Right lobe of liver (tissue), 6 donors: ENCODE measurements around the gene CD2AP. TPM values are rescaled to one million over a fixed set of nuclear protein-coding genes. Genes with fewer than 3 reads are reported as not detected.

Experiments used
- ATAC-seq, 4 donors: fragments of 200-7000 bp; cut with Tn5 transposase; one replicate each; pipeline ENCODE4 v1.9.1; 2020; ENCODE audit warnings: mild to moderate bottlenecking in 4 of 4, moderate library complexity in 4 of 4
- DNase-seq, 3 donors: peaks; one replicate each; pipeline ENCODE4 v3.0.0-alpha.2; 2020
- H3K27ac ChIP-seq, 3 donors: fragments of 200-600 bp; one replicate each; pipeline ENCODE4 v1.8.0; 2022
- H3K27me3 ChIP-seq, 2 donors: fragments of 200-600 bp; one replicate each; pipeline ENCODE4 v1.8.0; 2022
- H3K36me3 ChIP-seq, 4 donors: fragments of 200-600 bp; sonication (generic) in 1 of 4; one replicate each; pipeline versions ENCODE4 v1.5.1 to v1.8.0; 2017 to 2022; ENCODE audit warnings: control low read depth in 1 of 4
- H3K4me1 ChIP-seq, 4 donors: fragments of 200-600 bp; sonication (generic) in 1 of 4; one replicate each; pipeline versions ENCODE4 v1.5.1 to v1.8.0; 2017 to 2022; ENCODE audit warnings: control low read depth in 1 of 4
- H3K4me3 ChIP-seq, 3 donors: fragments of 200-600 bp; one replicate each; pipeline ENCODE4 v1.8.0; 2022
- H3K9me3 ChIP-seq, 4 donors: fragments of 200-600 bp; sonication (generic) in 1 of 4; one replicate each; pipeline versions ENCODE4 v1.5.1 to v1.8.0; 2017 to 2022; ENCODE audit warnings: control low read depth in 1 of 4
- POLR2A ChIP-seq: fragments of 450-650 bp; IDR thresholded peaks from one replicate; pipeline ENCODE4 v1.6.1; 2017; ENCODE audit warnings: antibody characterized with exemption, mild to moderate bottlenecking
- WGBS: methylation state at CpG from one replicate; pipeline ENCODE4 v1.1.6; 2018; ENCODE audit warnings: low coverage, low lambda C conversion rate; ENCODE audit not compliant: insufficient coverage; ENCODE audit errors: missing lambda C conversion rate; 5-methylcytosine and 5-hydroxymethylcytosine counted together
- intact Hi-C, 2 donors: fragments of 100-400 bp; cut with DNase I; formaldehyde crosslinking; loops; one replicate each; pipeline versions ENCODE4 v1.11.2 to v1.14.1; 2022
- total RNA-seq, 6 experiments: library from RNA; depleted of rRNA in 2 of 6; stranded (reverse); fragments of >200 nt in 2 of 6; fragmentation: NEBNext Ultra II Directional in 3 of 6; extraction: Animal tissue kit (Norgen Biotek cat#: 25700) in 3 of 6; gene quantifications; one replicate each; pipeline versions ENCODE4 v1.1.0 to v1.2.4, GENCODE V29; 2016 to 2023
- TF ChIP-seq, protein P1 (sequence below), 4 donors: fragments of 200-600 bp in 3 of 4; fragments of 450-650 bp in 1 of 4; IDR thresholded peaks; one replicate each; pipeline versions ENCODE4 v1.5.1 to v1.8.0; 2016 to 2022; ENCODE audit warnings: antibody characterized with exemption in 4 of 4, mild to moderate bottlenecking in 2 of 4
- donor health status: DM: no; HTN: yes; CAD: no.
- donor health status: DM: no; HTN: no; CAD: no.
- donor health status: DM: no; HTN: no; CAD: no.
- donor health status: DM: no; HTN: yes; CAD: no.
- donor health status: DM: no; HTN: yes; CAD: no.

Gene CD2AP
- total RNA-seq, 6 experiments from 2014 or later, result 12.0 to 24.8 (median 15.1) TPM

- H3K27ac ChIP-seq, result no peak overlapping the region
- no peaks in the 10 kb centered on the region for H3K36me3 ChIP-seq
- intact Hi-C loops, result no loop called here
- no peak for TF ChIP-seq POLR2A
- TF ChIP-seq, protein P1, sequence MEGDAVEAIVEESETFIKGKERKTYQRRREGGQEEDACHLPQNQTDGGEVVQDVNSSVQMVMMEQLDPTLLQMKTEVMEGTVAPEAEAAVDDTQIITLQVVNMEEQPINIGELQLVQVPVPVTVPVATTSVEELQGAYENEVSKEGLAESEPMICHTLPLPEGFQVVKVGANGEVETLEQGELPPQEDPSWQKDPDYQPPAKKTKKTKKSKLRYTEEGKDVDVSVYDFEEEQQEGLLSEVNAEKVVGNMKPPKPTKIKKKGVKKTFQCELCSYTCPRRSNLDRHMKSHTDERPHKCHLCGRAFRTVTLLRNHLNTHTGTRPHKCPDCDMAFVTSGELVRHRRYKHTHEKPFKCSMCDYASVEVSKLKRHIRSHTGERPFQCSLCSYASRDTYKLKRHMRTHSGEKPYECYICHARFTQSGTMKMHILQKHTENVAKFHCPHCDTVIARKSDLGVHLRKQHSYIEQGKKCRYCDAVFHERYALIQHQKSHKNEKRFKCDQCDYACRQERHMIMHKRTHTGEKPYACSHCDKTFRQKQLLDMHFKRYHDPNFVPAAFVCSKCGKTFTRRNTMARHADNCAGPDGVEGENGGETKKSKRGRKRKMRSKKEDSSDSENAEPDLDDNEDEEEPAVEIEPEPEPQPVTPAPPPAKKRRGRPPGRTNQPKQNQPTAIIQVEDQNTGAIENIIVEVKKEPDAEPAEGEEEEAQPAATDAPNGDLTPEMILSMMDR (IDR thresholded peaks at IDR 0.05), result no peak
- ATAC-seq, result no peak
- no peak overlapping the region for H3K4me3 ChIP-seq
- DNase-seq, result no peak
- WGBS, result 42% methylated on average over 5 of the region's 6 CpGs
- H3K9me3 ChIP-seq, result no peaks in the 10 kb centered on the region
- no peaks in the 10 kb centered on the region for H3K4me1 ChIP-seq
- no peaks in the 10 kb centered on the region for H3K27me3 ChIP-seq
These were observed 173.9 kb downstream of the CD2AP start for GRCh38 chr6:47651505-47651944.

- WGBS, result 74% methylated on average over 5 of the region's 5 CpGs
- H3K4me3 ChIP-seq, result no peak overlapping the region
- H3K27me3 ChIP-seq, result no peaks in the 10 kb centered on the region
- TF ChIP-seq POLR2A, result no peak
- TF ChIP-seq, protein P1 (IDR thresholded peaks at IDR 0.05), result no peak
- ATAC-seq, result no peak
- intact Hi-C loops, result no loop called here
- H3K36me3 ChIP-seq, result no peaks in the 10 kb centered on the region
- no peak overlapping the region for H3K27ac ChIP-seq
- H3K4me1 ChIP-seq, result no peaks in the 10 kb centered on the region
- no peaks in the 10 kb centered on the region for H3K9me3 ChIP-seq
- no peak for DNase-seq
These were observed 176.1 kb downstream of the CD2AP start for GRCh38 chr6:47653706-47654105.

- Histone ChIP-seq H3K9me3 (no peaks in the 10 kb centered on the region), H3K27me3 (no peaks in the 10 kb centered on the region), H3K27ac (no peak overlapping the region), H3K4me1 (no peaks in the 10 kb centered on the region), H3K36me3 (no peaks in the 10 kb centered on the region), H3K4me3 (no peak overlapping the region)
- DNase-seq, result no peak
- TF ChIP-seq, protein P1 (IDR thresholded peaks at IDR 0.05), result no peak
- TF ChIP-seq POLR2A, result no peak
- no peak for ATAC-seq
- 52% methylated on average over 3 of the region's 4 CpGs for WGBS
- intact Hi-C loops, result no loop called here
These were observed 176.7 kb downstream of the CD2AP start for GRCh38 chr6:47654255-47654654.

GRCh38 chr6:47655719-47656595 lies 178.4 kb downstream of the CD2AP start:
- Histone ChIP-seq H3K4me1 (no peaks in the 10 kb centered on the region), H3K27ac (no peak overlapping the region), H3K4me3 (no peak overlapping the region), H3K27me3 (no peaks in the 10 kb centered on the region), H3K36me3 (no peaks in the 10 kb centered on the region), H3K9me3 (no peaks in the 10 kb centered on the region)
- intact Hi-C loops, result no loop called here
- 44% methylated on average over 6 of the region's 7 CpGs for WGBS
- DNase-seq, result no peak
- ATAC-seq, result no peak
- TF ChIP-seq POLR2A, result no peak
- TF ChIP-seq, protein P1 (IDR thresholded peaks at IDR 0.05), result no peak
